ENCODE results near the gene TLN1.

Gene TLN1

GRCh38 chr9:35700942-35701341, 31.1 kb downstream of the TLN1 start:
- DNase-seq, result no peak

- DNase-seq, result no peak
These were observed 32.0 kb downstream of the TLN1 start for GRCh38 chr9:35700031-35700430.

DNA sequence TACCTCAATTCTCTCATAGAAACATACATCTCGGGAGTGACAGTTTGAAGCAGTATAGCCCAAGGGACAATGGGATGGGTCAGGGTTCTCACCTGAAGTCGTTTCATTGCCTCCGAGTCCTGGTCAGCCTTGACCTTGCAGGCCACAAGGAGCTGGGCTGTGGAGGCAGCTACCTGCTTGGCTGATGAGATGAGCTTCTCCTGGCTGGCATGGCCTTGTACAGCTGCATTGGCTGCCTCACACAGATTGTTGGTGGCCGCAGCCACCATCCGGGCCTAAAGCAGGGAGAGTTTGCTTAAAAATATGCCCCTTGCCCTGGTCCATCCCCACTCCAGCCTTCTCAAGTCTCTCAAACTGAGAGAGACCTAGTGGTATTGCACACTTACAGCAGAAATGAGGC, 33.8 kb downstream of the TLN1 start:
- DNase-seq, result no peak

DNA sequence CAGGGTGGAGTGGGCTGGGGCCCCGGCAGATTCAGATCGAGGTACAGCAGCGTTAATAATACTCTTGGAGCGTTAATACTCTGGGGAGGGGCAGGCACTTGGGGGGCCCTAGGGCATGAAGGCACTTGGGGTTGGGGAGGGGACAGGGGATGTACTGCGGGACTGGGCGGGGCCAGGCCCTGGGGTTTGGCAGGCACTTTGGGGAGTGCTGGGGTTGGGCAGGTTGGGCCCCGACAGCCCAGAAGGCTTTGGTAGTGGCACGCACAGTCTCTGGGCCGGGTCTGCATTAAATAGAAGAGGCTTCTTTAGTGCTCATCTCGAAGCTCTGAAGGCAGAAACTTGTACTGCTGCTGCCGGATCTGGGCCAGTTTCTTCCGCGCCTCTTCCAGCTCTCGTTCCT, 34.5 kb downstream of the TLN1 start:
- DNase-seq, result no peak

GRCh38 chr9:35696520-35697215, 35.3 kb downstream of the TLN1 start:
- peak; percentile 58 for DNase-seq

DNA sequence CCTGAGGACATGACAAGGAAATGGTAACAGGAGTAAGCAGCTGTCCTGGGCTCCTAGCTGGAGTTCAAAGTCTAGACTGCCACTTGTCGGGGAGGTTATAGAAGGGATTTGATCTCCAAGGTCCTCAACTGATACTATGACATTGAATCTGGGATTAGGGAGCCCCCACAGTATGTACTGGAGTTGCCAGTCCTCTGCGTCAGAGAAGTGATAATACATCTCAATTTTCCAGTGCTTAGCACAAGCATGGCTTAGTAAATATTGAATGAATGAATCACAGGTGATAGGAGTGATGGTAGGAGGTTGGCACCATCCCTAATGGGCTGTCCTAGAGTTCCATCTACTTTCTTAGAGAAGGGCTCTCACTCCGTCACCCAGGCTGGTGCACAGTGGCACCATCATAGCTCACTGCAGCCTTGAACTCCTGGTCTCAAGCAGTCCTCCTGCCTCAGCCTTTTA, 36.0 kb downstream of the TLN1 start:
- no peak for DNase-seq

GRCh38 chr9:35691757-35692301, 40.2 kb downstream of the TLN1 start:
- no peak for DNase-seq

GRCh38 chr9:35691334-35691650, 40.7 kb downstream of the TLN1 start:
- no peak for DNase-seq

DNA sequence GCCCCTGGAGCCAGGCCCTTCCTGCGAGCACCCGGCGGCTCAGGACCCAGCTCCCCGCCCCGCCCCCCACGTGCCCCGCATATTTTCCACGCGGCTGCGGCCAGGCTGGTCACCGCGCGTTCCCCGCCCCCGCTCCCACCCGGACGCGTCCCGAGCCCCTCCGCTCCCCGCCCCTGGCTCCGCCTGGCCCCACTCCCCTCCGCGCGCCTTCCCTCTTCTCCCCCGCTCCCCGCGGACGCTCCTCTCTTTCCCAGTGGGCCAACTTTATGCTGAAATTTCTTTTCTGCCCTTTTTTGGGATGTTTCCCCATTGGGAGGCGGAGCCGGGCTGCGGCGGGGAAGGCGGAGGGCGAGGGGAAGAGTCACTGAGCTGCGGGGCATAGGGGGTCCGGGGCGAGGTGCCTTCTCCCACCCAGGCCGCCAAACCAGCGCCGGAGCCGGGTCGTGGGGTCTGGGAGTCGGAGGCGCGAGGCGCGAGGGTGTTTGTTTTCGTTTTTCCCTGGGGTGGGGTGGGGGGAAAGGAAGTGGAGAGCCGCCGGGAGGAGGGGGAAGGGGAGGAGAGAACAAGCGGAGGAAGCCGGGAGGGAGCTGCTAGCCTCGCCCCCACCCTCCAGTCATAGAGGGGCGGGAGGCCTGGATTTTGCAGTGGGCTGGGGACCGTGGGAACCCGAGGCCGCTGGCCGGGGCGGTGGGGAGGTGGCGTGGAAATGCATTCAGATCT, 41.2 kb downstream of the TLN1 start:
- peak; percentile 35 for DNase-seq

DNA sequence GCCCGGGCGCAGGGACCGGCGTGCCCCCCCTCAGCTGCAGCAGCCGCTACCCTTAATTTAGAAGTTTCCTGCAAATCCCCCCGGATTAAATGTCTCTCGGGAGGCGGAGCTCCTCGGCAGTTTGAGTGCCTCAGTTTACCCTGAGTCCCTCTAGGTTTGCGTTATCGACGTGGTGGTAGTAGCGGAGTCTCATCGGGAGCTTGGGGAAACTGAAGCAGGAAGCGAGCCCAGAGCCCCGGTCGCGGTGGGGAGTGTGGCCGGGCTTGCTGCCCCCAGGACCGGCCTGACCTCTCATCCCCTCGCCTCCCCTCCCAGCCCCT, 41.7 kb downstream of the TLN1 start:
- no peak for DNase-seq

- DNase-seq, result no peak
These were observed 42.3 kb downstream of the TLN1 start, which contains the start of gene TPM2 for GRCh38 chr9:35689542-35690293. TSS of gene TPM2 (minus strand) at chr9:35689925. CDS start at chr9:35689817, 108 bp downstream.

DNA sequence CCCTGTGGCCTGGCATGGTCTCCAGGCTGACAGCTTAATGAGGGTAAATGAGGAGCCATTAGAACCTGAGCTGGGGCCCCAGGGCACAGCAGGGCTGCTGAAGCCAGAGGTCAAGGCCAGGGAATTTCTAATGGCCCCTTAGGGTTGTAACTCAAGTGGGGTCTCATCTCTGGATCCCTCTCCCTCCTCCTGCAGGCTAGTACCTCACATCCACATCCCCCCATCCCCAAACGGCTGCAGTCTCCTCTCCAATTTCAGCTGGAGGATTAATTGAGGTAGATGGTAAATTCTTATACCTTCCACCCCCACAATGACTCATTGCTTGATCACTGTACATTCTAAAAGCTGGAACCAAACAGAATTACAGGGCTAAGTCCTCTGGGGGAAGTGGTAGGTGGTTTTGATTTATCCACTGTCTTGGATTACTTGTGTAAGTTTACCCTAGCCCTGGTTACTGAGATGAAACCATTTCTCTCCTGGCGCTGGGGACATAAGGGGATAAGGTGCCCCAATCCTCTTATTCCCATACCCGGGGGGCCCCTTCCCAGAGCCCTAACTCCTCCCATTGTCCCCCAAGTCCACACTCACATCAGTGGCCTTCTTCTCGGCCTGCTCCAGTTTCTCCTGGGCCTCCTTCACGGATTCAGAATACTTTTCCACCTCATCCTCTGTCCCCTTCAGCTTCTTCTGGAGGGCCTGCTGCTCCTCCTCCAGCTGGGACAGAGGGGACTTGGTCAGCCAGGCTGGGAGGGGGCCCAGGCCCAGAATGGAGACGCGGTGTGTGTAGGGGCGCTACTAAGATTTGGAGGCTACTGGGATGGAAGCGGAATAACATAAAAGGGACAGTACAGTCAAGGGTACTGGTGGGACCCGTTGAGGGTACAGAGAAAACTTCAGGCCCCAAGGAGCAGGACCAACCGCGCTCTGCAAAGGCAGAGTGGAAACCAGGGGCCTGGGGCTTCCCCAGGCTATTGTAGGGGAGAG, 43.1 kb downstream of the TLN1 start:
- peak; percentile 33 for DNase-seq

DNA sequence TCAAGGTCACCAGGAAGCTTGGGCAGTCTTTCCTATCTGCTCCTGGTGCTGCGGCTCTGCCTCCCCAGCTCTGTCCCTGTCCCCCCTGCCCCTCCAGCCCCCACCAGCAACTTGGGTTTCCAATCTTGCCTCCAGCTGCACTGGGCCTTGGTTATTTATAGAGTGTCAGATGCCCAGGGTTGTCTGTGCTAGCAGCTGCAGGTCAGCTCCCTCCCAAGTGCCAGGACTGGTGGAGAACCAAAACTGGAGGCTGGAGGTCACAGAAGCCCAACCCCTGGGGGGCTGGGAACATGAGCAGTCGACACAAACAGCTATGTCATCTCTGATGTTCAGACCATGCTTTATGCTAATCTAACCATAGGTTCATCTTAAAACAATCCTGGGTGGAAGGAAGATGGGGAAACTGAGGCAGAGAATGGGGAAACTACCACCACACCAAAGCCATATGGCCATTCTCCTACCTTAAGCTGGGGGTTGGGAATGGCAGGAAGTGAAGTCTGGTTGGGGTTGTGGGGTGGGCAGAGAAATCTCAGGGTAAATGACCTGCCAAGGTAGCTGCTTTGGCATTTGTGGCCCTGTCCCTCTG, 43.9 kb downstream of the TLN1 start:
- no peak for DNase-seq

DNA sequence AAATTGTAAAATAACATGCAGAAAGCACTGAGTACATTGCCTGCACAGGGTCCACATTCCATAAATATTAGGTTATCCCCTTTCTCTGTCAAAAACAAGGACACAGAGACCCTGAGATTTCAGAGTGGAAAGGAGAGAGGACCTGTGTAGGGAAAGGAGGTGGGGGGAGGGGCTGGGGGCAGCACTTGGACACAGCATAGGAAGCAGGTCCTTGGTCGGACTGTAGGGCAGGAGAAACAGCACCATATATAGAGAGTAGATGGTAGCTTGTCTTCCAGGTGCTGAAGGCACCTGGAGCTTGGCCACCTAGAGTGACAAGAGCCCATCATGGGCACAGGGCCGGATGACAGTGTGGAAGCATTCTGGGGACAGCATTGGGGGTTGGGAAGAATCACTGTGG, 44.7 kb downstream of the TLN1 start:
- no peak for DNase-seq

GRCh38 chr9:35686222-35687203, 45.5 kb downstream of the TLN1 start:
- no peak for DNase-seq

GRCh38 chr9:35685506-35685905, 46.5 kb downstream of the TLN1 start:
- DNase-seq, result no peak

- no peak for DNase-seq
These were observed 47.1 kb downstream of the TLN1 start for GRCh38 chr9:35684921-35685320.

DNA sequence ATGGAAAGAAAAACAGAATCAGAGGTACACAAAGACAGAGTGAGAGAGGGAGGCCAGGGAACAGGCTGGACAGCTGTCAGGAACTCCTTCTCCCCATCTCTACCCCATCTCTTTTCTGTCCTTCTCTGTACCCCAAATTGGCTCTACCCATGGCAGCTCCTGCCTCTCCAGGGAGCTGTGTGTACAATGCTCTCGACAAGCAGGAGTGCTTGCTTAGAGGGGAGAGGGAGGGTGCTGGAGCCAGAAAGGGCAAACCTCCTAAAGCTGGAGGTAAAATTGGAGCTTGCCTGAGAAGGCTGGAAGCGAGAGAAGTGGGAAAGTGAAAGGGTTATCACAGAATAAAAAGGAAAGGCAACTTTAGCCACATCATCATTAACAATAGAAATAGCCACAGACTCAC, 48.7 kb downstream of the TLN1 start:
- DNase-seq, result no peak

DNA sequence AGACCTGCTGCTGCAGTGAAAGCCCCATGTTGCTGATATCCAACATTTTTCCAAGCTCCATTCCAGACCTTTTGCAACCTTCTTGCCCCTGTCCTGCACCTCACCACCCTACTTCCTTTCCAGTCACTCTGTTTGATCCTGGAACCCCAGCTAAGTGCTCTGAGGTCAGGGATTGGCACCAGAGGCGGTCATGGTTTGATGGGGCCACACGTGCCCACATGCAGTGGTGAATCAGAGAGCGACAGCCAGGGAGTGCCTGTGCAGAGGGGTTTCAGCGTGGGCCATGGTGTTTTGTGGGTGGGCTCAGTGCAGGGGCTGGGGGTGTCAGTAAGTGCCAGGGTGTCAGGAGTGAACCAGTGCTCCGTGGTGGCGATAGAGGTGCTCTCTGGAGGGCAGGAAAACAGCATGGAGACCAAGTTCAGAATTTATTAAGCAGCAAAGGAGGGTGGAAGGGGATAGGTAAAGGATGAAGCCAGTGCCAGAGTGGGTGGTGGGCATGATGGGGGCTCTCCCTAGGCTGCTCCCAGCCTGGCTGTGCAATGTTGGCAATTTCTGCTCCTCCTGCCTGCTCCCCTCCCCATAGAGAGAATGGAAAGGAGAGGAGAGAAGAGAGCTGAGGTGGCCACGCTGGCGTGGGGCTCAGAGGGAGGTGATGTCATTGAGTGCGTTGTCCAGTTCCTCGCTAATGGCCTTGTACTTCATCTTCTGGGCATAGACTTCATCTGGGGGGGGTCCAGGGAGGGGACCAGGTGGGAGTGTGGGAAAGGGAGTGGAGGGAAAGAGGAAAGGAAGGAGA, 49.3 kb downstream of the TLN1 start:
- DNase-seq, result no peak

DNA sequence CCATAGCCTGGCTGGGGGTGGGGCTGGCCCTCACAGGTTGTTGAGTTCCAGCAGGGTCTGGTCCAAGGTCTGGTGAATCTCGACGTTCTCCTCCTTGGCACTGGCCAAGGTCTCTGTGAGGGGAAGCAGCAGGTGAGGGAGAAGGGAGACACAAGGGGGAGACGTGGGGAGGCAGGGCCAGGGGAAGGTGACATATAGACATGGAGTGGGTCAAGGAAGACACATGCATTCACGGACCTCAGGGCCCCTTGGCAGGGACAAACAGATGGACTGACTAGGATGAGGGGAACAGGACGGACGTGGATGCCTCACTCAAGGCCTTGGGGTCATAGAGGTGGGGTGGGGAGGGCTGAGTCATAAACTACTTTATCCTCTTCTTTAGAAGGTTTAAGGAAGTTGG, 49.9 kb downstream of the TLN1 start:
- DNase-seq, result no peak

All from stimulated activated CD4-positive, alpha-beta T cell treated with anti-CD3 and anti-CD28 coated beads, Interleukin-4, amount 100 ng/mL, for 24 hours (primary cell).